ENCODE results near the gene SNORC.
A peak's percentile ranks its signal among the peaks of the same experiment; 100 is the strongest.

SNORC gene

GRCh38 chr2:232876161-232876977 lies 6.3 kb downstream of the SNORC start:
- Histone ChIP-seq H3K4me1 (ENCODE audit: control insufficient read depth in 2 of 2, insufficient read depth in 1 of 2, low read depth in 1 of 2, low read length in 2 of 2) (peaks cover 2 to 4% of the 10 kb centered on the region in 2 donors), H3K9ac (ENCODE audit: low read depth, low read length, poor library complexity) (peak overlapping the region; percentile 84), H4K91ac (ENCODE audit: low read depth, low read length, poor library complexity) (peak overlapping the region; percentile 30), H4K8ac (ENCODE audit: low read depth, low read length) (no peak overlapping the region), H3K23ac (ENCODE audit: low read depth, low read length, poor library complexity) (peak overlapping the region; percentile 43), H2BK120ac (ENCODE audit: low read depth, low read length) (peak overlapping the region; percentile 81), H3K14ac (ENCODE audit: low read length) (peak overlapping the region; percentile 89), H3K18ac (ENCODE audit: low read length) (peak overlapping the region; percentile 93), H2BK15ac (ENCODE audit: low read length) (no peak overlapping the region), H3K4me3 (ENCODE audit: low read length in 2 of 2) (peak overlapping the region; percentile 32 to 91), H2AK5ac (ENCODE audit: low read depth, low read length) (peak overlapping the region; percentile 70), H2BK12ac (ENCODE audit: low read length) (peak overlapping the region; percentile 58), H3K27ac (replicated peaks; ENCODE audit: low read length) (no peak overlapping the region), H3K4me2 (ENCODE audit: insufficient read depth, low read length, poor library complexity, severe bottlenecking) (peak overlapping the region; percentile 99), H3K9me3 (replicated peaks in 1 of 2; ENCODE audit: control insufficient read depth in 2 of 2, insufficient read depth in 1 of 2, low read depth in 1 of 2, low read length in 2 of 2) (peaks cover 0 to 2% of the 10 kb centered on the region in 2 donors), H3K4ac (ENCODE audit: low read length) (no peak overlapping the region), H3K36me3 (replicated peaks in 1 of 2; ENCODE audit: control insufficient read depth in 2 of 2, insufficient read depth in 2 of 2, low read length in 2 of 2) (no peaks in the 10 kb centered on the region), H3K27me3 (ENCODE audit: control insufficient read depth in 3 of 3, insufficient read depth in 3 of 3, low read depth in 1 of 3, low read length in 3 of 3) (peaks cover 7 to 24% (median 10%) of the 10 kb centered on the region in 3 experiments), H3K79me1 (ENCODE audit: low read depth, low read length) (no peaks in the 10 kb centered on the region), H2AFZ (ENCODE audit: low read length) (peak overlapping the region; percentile 29), H2BK5ac (ENCODE audit: low read length) (no peak overlapping the region)
- no CpG with 5 or more reads among the region's 119 CpGs for WGBS, 2 donors (ENCODE audit: extremely low coverage in 2 of 2, insufficient read length in 2 of 2, insufficient replicate concordance in 1 of 2)
- peak; percentile 24 for DNase-seq (ENCODE audit: low spot score)

- Histone ChIP-seq H3K18ac (ENCODE audit: low read length) (peak overlapping the region; percentile 93), H3K4me2 (ENCODE audit: insufficient read depth, low read length, poor library complexity, severe bottlenecking) (peak overlapping the region; percentile 99), H2BK5ac (ENCODE audit: low read length) (no peak overlapping the region), H4K8ac (ENCODE audit: low read depth, low read length) (no peak overlapping the region), H3K9ac (ENCODE audit: low read depth, low read length, poor library complexity) (peak overlapping the region; percentile 84), H3K4ac (ENCODE audit: low read length) (no peak overlapping the region), H2BK120ac (ENCODE audit: low read depth, low read length) (peak overlapping the region; percentile 81), H3K27me3 (ENCODE audit: control insufficient read depth in 3 of 3, insufficient read depth in 3 of 3, low read depth in 1 of 3, low read length in 3 of 3) (peaks cover 7 to 24% (median 10%) of the 10 kb centered on the region in 3 experiments), H3K36me3 (replicated peaks in 1 of 2; ENCODE audit: control insufficient read depth in 2 of 2, insufficient read depth in 2 of 2, low read length in 2 of 2) (no peaks in the 10 kb centered on the region), H3K79me1 (ENCODE audit: low read depth, low read length) (no peaks in the 10 kb centered on the region), H3K4me1 (ENCODE audit: control insufficient read depth in 2 of 2, insufficient read depth in 1 of 2, low read depth in 1 of 2, low read length in 2 of 2) (peaks cover 2 to 4% of the 10 kb centered on the region in 2 donors), H2BK12ac (ENCODE audit: low read length) (peak overlapping the region; percentile 58), H3K14ac (ENCODE audit: low read length) (no peak overlapping the region), H2AFZ (ENCODE audit: low read length) (peak overlapping the region; percentile 29), H4K91ac (ENCODE audit: low read depth, low read length, poor library complexity) (peak overlapping the region; percentile 30), H3K23ac (ENCODE audit: low read depth, low read length, poor library complexity) (peak overlapping the region; percentile 43), H3K9me3 (replicated peaks in 1 of 2; ENCODE audit: control insufficient read depth in 2 of 2, insufficient read depth in 1 of 2, low read depth in 1 of 2, low read length in 2 of 2) (peaks cover 0 to 2% of the 10 kb centered on the region in 2 donors), H3K4me3 (ENCODE audit: low read length in 2 of 2) (peak overlapping the region in 1 of 2 donors; percentile 91), H2AK5ac (ENCODE audit: low read depth, low read length) (peak overlapping the region; percentile 70), H3K27ac (replicated peaks; ENCODE audit: low read length) (no peak overlapping the region), H2BK15ac (ENCODE audit: low read length) (no peak overlapping the region)
- WGBS, 2 donors (ENCODE audit: extremely low coverage in 2 of 2, insufficient read length in 2 of 2, insufficient replicate concordance in 1 of 2), result no CpG with 5 or more reads among the region's 21 CpGs
- no peak for DNase-seq (ENCODE audit: low spot score)
These were observed 6.9 kb downstream of the SNORC start for GRCh38 chr2:232876978-232877441.

- Histone ChIP-seq H2BK120ac (ENCODE audit: low read depth, low read length) (no peak overlapping the region), H4K8ac (ENCODE audit: low read depth, low read length) (no peak overlapping the region), H3K4me3 (ENCODE audit: low read length in 2 of 2) (no peak overlapping the region), H2AK5ac (ENCODE audit: low read depth, low read length) (no peak overlapping the region), H3K9ac (ENCODE audit: low read depth, low read length, poor library complexity) (no peak overlapping the region), H3K23ac (ENCODE audit: low read depth, low read length, poor library complexity) (peak overlapping the region; percentile 87), H2BK12ac (ENCODE audit: low read length) (no peak overlapping the region), H3K27me3 (ENCODE audit: control insufficient read depth in 3 of 3, insufficient read depth in 3 of 3, low read depth in 1 of 3, low read length in 3 of 3) (peaks cover 7 to 24% (median 10%) of the 10 kb centered on the region in 3 experiments), H3K18ac (ENCODE audit: low read length) (no peak overlapping the region), H2BK5ac (ENCODE audit: low read length) (no peak overlapping the region), H3K79me1 (ENCODE audit: low read depth, low read length) (no peaks in the 10 kb centered on the region), H2AFZ (ENCODE audit: low read length) (no peak overlapping the region), H3K14ac (ENCODE audit: low read length) (no peak overlapping the region), H3K9me3 (replicated peaks in 1 of 2; ENCODE audit: control insufficient read depth in 2 of 2, insufficient read depth in 1 of 2, low read depth in 1 of 2, low read length in 2 of 2) (peaks cover 0 to 2% of the 10 kb centered on the region in 2 donors), H3K4me1 (ENCODE audit: control insufficient read depth in 2 of 2, insufficient read depth in 1 of 2, low read depth in 1 of 2, low read length in 2 of 2) (peaks cover 0 to 4% of the 10 kb centered on the region in 2 donors), H2BK15ac (ENCODE audit: low read length) (no peak overlapping the region), H4K91ac (ENCODE audit: low read depth, low read length, poor library complexity) (peak overlapping the region; percentile 26), H3K4ac (ENCODE audit: low read length) (no peak overlapping the region), H3K4me2 (ENCODE audit: insufficient read depth, low read length, poor library complexity, severe bottlenecking) (no peak overlapping the region), H3K36me3 (replicated peaks in 1 of 2; ENCODE audit: control insufficient read depth in 2 of 2, insufficient read depth in 2 of 2, low read length in 2 of 2) (no peaks in the 10 kb centered on the region), H3K27ac (replicated peaks; ENCODE audit: low read length) (no peak overlapping the region)
- DNase-seq (ENCODE audit: low spot score), result no peak
- no CpG with 5 or more reads among the region's 13 CpGs for WGBS, 2 donors (ENCODE audit: extremely low coverage in 2 of 2, insufficient read length in 2 of 2, insufficient replicate concordance in 1 of 2)
These were observed 8.0 kb downstream of the SNORC start for GRCh38 chr2:232877940-232878511.

Measured in neuronal stem cell (in vitro differentiated cells).